Posterior cingulate gyrus (tissue), 11 donors: ENCODE data around the gene MBTPS1.

Source experiments
- DNase-seq, 10 donors: peaks; one replicate each; pipeline versions ENCODE4 v3.0.0 to v3.0.0-alpha.2; 2020 to 2021; ENCODE audit warnings: mixed read lengths in 3 of 10
- intact Hi-C: fragments of 100-400 bp; cut with DNase I; formaldehyde crosslinking; loops from one replicate; pipeline ENCODE4 v1.15.1; 2023

Gene MBTPS1

GRCh38 chr16:84105948-84106740, 10.6 kb downstream of the MBTPS1 start:
- DNase-seq = no peak
- intact Hi-C loops = no loop called here

GRCh38 chr16:84105301-84105815, 11.4 kb downstream of the MBTPS1 start:
- intact Hi-C loops = no loop called here
- DNase-seq = no peak

GRCh38 chr16:84104231-84104630, 12.5 kb downstream of the MBTPS1 start:
- intact Hi-C loops = no loop called here

GRCh38 chr16:84103678-84104077, 13.1 kb downstream of the MBTPS1 start:
- intact Hi-C loops = no loop called here
- DNase-seq = no peak

More at GRCh38 chr16:84104231-84104630, 12.5 kb downstream of the MBTPS1 start:
- no peak for DNase-seq

DNA sequence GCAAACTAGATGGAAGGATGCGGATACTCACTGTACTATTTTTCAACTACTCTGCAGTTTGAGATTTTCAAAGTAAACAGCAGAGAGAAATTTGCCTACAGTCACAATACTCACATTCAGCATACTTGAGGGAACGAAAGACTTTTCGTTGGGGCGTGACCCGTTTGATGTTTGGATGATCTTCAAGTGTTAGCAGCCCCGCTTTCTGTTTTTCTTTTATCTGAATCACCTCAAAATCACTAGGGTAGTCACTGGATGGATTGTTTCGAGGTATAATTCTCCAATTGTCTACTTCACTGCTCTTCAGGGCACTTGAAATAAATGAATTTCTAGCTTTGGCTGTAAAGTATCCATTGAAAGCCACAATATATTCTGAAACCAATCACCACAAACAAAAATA, 17.8 kb downstream of the MBTPS1 start:
- intact Hi-C loops = no loop called here
- no peak for DNase-seq

- intact Hi-C loops = no loop called here
- no peak for DNase-seq
These were observed 20.2 kb downstream of the MBTPS1 start for GRCh38 chr16:84096447-84097005.

- DNase-seq = peak in 1 of 10 donors; percentile 52
- intact Hi-C loops = no loop called here
These were observed 21.3 kb downstream of the MBTPS1 start for GRCh38 chr16:84095466-84095865.

DNA sequence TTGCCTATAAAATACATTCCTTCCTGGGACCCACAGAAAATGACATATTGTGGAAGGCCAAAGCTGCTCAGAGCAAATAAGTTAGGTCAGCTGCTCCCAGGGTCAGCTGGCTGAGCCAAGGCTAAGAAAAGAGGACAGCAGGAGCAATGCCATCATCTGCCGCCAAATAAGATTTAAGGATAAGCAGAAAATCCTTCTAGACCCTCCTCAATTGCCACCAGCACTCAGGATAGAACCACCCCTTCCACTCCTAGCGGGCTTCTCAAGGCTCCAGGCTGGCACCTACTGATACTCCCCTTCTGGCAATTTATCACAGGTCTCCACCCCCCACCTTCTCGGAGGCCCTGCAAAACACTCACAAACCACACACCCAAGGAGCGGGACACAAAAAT, 22.9 kb downstream of the MBTPS1 start:
- intact Hi-C loops = no loop called here
- DNase-seq = peak in 1 of 10 donors; percentile 14

DNA sequence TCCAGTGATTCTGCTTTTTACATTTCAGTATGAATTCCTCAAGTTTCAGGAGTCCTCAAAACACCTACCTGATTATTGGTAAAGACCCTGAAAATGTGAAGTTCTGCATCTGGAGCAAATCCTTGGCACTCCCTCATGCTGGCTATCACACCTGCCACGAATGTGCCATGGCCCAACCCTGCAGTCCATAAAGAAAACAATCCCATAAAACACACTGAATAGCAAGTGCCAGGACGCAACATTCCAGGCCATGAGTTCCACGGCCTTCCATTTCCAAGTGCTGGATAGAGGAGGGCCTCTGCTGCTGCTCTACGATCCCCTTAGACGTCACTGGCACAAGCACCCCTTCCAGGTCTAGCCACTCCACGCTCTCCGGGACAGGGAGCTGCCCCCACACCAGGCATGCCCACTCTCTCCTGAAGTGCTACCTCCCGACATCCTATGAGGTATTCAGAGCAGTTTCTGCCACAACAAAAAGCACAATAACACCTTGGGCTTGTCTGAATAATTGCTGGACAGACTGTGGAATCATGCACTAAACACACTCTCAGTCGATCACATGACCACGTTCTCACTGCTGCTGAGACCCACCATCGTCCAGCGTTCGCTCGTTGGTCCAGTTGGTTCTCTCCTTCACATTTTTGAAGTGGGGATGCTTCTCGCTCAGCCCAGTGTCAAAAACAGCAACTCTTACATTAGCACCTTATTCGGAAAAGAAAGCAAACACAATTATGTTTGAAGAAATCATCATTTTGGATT, 23.4 kb downstream of the MBTPS1 start:
- DNase-seq = peak in 1 of 10 donors; percentile 27
- intact Hi-C loops = no loop called here

DNA sequence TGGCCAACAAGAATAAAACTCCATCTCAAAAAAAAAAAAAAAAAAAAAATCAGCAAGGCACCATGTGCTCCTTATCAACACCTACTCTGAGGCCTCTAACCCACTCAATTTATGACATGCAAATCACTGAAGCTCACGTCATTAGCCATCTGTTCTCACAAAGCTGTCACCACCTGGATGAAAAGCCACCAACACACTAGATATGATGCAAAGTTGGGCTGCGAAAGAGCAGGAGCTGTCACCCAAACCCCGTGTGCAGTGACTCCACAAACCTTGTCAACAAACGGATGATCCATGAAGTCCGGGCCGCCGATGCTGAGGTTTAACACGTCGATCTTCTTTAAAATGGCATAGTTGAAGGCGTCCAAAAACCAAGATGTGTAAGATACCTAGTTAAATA, 25.3 kb downstream of the MBTPS1 start:
- peak in 2 of 10 donors; percentile 79 to 85 for DNase-seq
- intact Hi-C loops = no loop called here

- peak in 1 of 10 donors; percentile 66 for DNase-seq
- intact Hi-C loops = no loop called here
These were observed 26.5 kb downstream of the MBTPS1 start for GRCh38 chr16:84090211-84090610.

DNA sequence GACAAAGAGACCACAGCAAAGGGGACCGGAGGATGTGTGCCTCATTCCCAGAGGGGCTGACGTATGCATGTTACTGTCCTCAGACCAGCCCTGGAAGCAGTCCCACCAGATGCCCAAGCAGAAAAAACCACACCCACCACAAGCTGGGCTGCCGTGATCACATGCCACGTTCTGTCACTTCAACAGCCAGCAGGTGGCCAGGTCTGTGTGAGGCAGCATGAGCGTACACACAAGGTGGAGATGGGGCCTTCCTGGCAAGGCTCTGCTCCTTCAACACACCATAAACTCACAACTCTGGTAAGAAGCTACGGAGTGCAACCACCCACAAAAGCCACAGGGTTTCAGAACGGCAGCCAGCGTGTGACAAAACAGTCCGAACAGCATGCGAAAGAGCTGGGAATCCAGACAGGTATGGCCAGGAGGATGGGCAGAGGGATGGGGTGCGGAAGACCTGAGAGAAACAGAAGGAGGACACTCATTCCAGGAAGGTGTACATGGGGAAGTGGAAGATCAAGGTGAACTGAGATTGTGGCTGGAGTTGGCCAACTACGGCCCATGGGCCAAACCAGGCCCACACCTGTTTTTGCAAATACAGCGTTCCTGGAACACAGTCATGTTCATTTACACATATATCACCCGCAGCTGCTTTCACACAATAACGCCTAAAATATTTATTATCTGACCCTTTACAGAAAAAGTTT, 27.9 kb downstream of the MBTPS1 start:
- DNase-seq = peak in 2 of 10 donors; percentile 23 to 83
- intact Hi-C loops = loop anchor here (10.0 kb wide), 2 partner anchors 96 to 396 kb away; partner anchors contain the start of gene TAF1C

- intact Hi-C loops = loop anchor here (10.0 kb wide), 2 partner anchors 97 to 397 kb away; partner anchors contain the start of gene TAF1C
- peak in 4 of 10 donors; percentile 58 to 90 (median 77) for DNase-seq
These were observed 29.1 kb downstream of the MBTPS1 start for GRCh38 chr16:84087466-84088151.

DNA sequence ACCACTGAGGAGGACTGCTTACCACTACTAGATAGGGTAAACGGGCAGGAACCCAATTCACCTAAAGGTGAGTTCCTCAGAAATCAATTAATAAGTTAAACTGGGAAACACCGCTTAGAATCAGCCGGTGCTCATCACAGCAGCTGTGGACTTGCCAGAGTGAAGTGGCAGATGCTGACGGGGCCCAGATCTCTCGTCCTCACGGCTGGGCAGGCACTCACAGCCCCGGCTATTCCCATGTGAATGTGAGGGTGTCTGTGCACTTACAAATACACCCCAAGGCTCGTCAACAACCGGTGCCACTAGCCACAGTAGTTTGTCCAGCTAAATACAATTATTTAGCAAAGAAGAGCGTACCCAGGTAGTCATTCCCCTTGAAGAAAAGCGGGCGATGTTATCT, 29.7 kb downstream of the MBTPS1 start:
- intact Hi-C loops = loop anchor here (10.0 kb wide), 2 partner anchors 98 to 398 kb away; partner anchors contain the start of gene TAF1C
- DNase-seq = peak in 1 of 10 donors; percentile 73

DNA sequence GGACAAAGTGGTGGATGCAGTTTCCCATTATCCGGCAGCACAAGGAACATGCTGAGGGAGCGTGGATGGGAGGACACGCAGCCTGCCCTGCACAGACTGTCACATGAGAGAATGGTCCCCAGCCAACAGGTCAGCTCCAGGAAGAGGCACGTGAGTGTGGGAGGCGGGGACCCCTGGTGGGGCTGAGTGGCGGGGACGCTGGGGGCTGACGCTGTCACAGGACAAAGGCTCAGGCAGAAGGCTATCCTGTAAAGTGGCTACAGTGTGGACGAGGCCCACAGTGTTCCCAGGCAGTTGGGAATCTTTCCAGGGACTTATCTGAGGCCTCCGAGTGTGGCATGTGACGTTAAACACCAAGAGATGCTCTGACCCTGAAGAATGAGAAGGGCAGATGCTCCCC, 30.4 kb downstream of the MBTPS1 start:
- intact Hi-C loops = loop anchor here (10.0 kb wide), 2 partner anchors 98 to 398 kb away; partner anchors contain the start of gene TAF1C

GRCh38 chr16:84085773-84086172, 31.0 kb downstream of the MBTPS1 start:
- intact Hi-C loops = loop anchor here (10.0 kb wide), 2 partner anchors 99 to 399 kb away; partner anchors contain the start of gene TAF1C
- no peak for DNase-seq

More for the DNA sequence above, 30.4 kb downstream of the MBTPS1 start:
- DNase-seq = peak in 1 of 10 donors; percentile 74

GRCh38 chr16:84085271-84085667, 31.5 kb downstream of the MBTPS1 start:
- peak in 1 of 10 donors; percentile 19 for DNase-seq
- intact Hi-C loops = loop anchor here (10.0 kb wide), 2 partner anchors 100 to 400 kb away; partner anchors contain the start of gene TAF1C

DNA sequence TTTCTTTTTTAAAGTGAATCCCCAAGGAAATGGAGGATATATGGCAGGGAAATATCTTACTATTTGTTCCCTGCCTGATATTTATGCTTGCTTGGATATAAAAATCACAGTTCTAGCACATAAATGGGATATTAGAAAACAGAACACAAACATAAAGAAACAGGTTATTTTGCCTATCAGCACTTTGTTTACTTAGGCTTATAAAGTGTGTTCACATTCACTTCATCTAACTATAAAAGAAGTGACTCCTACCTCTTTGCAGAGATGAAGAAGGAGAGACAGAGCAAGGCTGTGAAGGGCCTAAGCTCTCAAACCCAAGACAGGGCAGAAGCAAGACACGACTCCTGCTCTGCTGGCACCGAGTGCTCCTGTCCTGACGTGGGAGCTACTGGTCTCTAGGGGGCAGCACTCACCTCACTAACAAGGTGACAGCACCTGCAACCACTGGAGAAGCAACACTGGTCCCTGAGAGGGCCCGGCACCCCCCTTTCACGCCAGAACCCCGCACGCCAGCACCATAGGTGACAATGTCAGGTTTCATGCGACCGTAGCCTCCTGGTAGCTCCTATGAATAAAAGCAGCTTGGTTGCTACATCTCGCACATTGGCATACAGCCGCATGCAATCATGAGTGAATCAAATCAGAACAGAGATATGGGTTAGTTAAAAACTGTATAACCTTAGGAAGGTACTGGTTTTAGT, 32.0 kb downstream of the MBTPS1 start:
- peak in 5 of 10 donors; percentile 38 to 91 (median 49) for DNase-seq
- intact Hi-C loops = loop anchor here (10.0 kb wide), 2 partner anchors 100 to 400 kb away; partner anchors contain the start of gene TAF1C
